Mucosa of gallbladder (tissue), 1 donor: ENCODE results near the gene SPG7. TPM values are rescaled to one million over a fixed set of nuclear protein-coding genes. Genes with fewer than 3 reads are reported as not detected.
A peak's percentile ranks its signal among the peaks of the same experiment; 100 is the strongest.
"Not testable (repeated sequence)": the region's sequence is repeated elsewhere in the genome, so short reads cannot be mapped to it uniquely, and the experiment has no call there.

Source experiments
- DNase-seq: peaks from one replicate; pipeline ENCODE4 v3.0.0-alpha.2; 2020; ENCODE audit warnings: low spot score
- total RNA-seq: library from RNA; stranded (reverse); gene quantifications from one replicate; pipeline ENCODE4 v1.2.1, GENCODE V29; 2021
- donor health status: DM: no; HTN: no; CAD: no.

The SPG7 gene
- total RNA-seq, result 106 TPM

GRCh38 chr16:89507834-89508590 lies at the start of gene SPG7:
TSS of gene SPG7 (plus strand) at chr16:89508403. CDS start at chr16:89508418, 15 bp downstream.
- peak; percentile 88 for DNase-seq

DNA sequence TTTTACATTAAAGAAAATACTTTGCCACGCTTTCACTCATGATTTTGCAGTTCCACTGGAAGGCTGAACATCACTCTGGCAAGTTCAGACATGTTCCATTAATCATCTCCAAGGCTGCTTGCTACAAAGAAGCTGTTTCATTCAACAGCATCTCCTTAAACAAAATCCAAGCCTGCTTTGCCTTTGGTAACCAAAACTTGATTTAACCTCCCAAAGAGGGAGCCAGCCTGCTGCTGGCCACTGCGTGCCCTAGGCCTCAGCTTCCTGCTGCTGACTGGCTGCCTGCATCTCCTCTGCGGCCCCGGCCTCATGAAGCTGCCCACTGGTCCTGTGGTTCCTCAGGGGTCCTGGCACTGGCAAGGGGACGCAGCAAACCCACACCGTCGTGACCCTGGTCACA lies 49.7 kb upstream of the SPG7 start:
- DNase-seq, result no peak

DNA sequence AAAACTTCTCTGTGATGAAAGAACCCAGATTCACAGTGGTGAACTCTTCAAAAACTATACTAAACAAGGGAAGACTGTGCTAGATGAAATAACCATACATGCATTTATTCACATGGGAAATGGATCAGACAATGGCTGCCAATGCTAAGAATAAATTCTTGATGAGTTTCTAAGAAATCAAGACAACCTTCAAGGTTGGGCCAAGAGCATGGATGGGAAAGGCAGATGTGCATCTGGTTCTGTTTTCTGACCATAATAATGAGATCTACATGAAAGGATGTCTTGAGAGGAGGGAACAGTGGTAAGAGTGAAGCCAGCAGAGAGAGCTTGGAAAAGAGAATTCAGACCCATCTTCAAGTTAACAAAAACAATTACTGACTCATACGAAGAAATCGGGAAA lies 49.2 kb upstream of the SPG7 start:
- DNase-seq, result no peak

- no peak for DNase-seq
These were observed 47.6 kb upstream of the SPG7 start for GRCh38 chr16:89460556-89460955.

GRCh38 chr16:89461890-89462289 lies 46.3 kb upstream of the SPG7 start:
- not testable (repeated sequence) for DNase-seq

GRCh38 chr16:89462639-89463038 lies 45.6 kb upstream of the SPG7 start:
- DNase-seq, result not testable (repeated sequence)

DNA sequence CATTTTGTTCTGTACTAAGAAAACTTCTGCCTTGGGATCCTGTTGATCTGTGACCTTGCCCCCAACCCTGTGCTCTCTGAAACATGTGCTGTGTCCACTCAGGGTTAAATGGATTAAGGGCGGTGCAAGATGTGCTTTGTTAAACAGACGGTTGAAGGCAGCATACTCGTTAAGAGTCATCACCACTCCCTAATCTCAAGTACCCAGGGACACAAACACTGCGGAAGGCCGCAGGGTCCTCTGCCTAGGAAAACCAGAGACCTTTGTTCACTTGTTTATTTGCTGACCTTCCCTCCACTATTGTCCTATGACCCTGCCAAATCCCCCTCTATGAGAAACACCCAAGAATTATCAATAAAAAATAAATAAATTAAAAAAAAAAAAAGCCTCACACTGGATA lies 44.9 kb upstream of the SPG7 start:
- DNase-seq, result not testable (repeated sequence)

GRCh38 chr16:89466920-89467319 lies 41.3 kb upstream of the SPG7 start:
- no peak for DNase-seq

- no peak for DNase-seq
These were observed 40.8 kb upstream of the SPG7 start for GRCh38 chr16:89467382-89467781.

- DNase-seq, result no peak
These were observed 35.5 kb upstream of the SPG7 start for GRCh38 chr16:89472711-89473075.

DNA sequence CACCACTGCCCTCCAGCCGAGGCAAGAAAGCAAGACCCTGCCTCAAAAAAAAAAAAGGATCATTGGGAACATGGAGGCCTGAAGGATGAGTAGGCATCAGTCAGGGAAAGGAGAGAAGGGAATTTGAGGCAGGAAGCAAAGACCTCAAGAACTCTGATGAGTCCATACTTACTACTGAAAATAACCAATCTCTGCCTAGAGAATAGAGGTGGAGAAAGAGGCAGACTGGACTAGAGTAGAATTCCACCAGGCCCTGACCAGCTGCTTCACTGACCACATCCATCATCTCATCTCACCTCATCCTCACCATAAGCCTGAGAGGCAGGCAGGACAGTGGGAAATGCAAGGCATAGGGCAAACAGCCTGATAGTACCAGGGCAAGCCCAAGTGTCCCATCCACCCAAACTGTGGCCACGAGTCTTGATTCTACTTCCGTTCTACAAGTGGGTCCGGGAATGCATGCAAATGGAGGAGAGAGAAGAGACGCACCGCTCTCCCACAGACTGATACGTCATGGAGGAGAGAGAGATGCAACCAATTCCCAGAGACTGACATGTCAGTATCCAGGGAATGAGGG lies 35.0 kb upstream of the SPG7 start:
- no peak for DNase-seq

- no peak for DNase-seq
These were observed 34.3 kb upstream of the SPG7 start for GRCh38 chr16:89473791-89474414.

- DNase-seq, result no peak
These were observed 33.1 kb upstream of the SPG7 start for GRCh38 chr16:89475144-89475543.

GRCh38 chr16:89476379-89476778 lies 31.8 kb upstream of the SPG7 start:
- DNase-seq, result no peak

- no peak for DNase-seq
These were observed 31.4 kb upstream of the SPG7 start for GRCh38 chr16:89476811-89477261.

DNA sequence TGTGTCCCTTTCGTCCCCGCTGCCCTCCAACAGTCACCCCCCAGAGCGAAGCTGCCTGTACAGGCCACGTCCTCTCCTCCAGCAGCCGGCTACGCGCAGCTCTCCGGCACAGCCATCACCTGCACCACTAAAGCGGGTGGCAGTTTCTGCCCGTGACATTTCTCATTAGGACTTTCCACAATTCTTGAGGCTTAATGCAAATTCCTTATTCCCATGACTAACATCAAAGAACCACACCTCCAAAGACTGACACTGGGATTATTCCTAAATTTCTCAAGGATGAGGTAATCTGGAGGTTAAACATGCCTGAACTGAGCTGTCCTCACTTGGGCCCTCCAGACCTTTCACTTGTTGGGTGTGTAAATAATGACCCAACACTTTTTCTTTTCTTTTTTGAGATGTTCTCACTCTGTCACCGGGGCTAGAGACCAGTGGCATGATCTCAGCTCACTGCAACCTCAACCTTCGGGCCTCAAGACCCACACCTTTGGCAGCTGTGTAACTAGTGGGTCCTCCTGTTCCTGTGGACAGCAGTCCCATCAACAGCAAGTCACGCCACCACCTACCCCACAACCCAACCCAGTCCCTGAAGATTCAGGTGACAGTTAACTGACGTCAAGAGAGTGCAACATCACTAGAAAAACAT lies 29.5 kb upstream of the SPG7 start:
- DNase-seq, result no peak

DNA sequence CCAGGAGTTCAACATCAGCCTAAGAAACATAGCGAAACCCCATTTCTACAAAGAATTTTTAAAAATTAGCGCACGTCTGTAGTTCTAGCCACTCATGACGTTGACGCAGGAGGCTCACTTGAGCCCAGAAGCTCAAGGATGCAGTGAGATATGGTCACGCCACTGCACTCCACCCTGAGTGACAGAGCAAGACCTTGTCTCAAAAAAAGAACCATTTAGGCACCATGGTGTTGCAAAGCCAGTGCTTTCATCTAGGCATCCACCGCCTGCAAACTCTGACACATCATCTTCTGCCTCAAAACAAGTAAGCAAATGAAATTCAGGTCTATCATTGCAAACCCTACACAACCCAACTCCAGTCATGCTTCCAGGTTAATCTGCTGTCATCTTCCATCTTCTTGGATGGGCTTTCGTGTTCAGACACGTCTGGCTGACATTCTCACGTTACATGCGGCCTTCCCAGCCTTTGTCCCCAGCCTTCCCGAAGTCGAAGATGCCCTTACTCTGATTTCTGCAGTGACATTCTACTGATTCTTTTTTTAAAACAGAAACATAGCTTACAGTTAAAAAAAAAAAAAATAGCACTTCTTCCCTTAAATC lies 26.7 kb upstream of the SPG7 start:
- no peak for DNase-seq

- no peak for DNase-seq
These were observed 25.9 kb upstream of the SPG7 start for GRCh38 chr16:89482150-89482816.

DNA sequence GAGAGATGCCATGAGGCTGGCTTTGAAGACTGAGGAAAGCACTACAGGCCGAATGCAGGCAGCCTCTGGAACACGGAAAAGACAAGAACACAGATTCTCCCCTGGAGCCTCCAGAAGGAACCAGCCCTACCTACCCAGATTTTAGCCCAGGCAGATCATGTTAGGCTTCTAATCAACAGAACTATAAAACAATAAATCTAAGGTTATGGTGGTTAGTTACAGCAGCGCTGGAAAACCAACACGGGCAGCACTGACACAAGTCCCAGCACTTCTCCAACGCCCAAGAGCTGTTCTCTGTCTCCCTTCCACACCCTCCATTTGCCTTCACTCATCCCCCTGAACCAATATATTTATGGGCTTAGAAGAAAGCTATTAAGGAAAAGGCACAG lies 25.4 kb upstream of the SPG7 start:
- DNase-seq, result no peak

DNA sequence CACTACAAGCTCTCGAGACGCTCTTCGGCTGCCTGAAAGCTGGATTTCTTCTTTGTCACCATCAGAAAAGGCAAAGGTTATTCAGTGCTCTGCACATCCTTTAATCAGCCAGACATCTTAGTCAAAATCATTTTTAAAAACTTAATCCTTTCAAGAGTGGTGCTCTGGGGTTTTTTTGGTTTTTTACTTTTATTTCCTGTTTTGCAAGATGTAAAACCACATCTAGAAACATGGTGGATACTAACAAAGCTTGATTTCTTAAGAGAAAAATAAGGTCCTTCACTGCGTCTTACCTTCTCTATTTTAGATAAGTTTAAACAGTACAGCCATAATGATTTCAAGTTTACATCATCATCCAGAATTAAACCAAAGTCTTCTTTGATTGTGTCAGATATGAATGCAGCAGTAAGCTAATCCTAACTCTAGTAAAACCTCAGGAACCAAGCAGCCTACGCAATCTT lies 24.1 kb upstream of the SPG7 start:
- no peak for DNase-seq

GRCh38 chr16:89484923-89485679 lies 23.1 kb upstream of the SPG7 start:
- DNase-seq, result no peak
